Activated CD8-positive, alpha-beta T cell treated with anti-CD3 and anti-CD28 coated beads, Interleukin-2, amount 10 ng/mL, durations not matched to agents 7 days and 5 days (primary cell): ENCODE measurements around the gene CSNK1A1. TPM values are rescaled to one million over a fixed set of nuclear protein-coding genes. Genes with fewer than 3 reads are reported as not detected.
"Not testable (repeated sequence)": the region's sequence is repeated elsewhere in the genome, so short reads cannot be mapped to it uniquely, and the experiment has no call there.

Experiments
- ATAC-seq: fragments of 150-1000 bp; cut with Tn5 transposase; one replicate; pipeline ENCODE4 v1.10.0; 2021; ENCODE audit warnings: moderate library complexity
- CTCF ChIA-PET: fragments of 350-600 bp; sonication (Branson Sonifier 250); formaldehyde crosslinking; loops from one replicate; lab custom pipeline; 2021; ENCODE audit warnings: antibody characterized with exemption; lab: Charles Lee
- POLR2A ChIA-PET: fragments of 350-600 bp; sonication (Branson Sonifier 250); formaldehyde crosslinking; loops from one replicate; lab custom pipeline; 2021; ENCODE audit warnings: antibody characterized with exemption; lab: Charles Lee
- DNase-seq: peaks from one replicate; pipeline ENCODE4 v3.0.0-alpha.2; 2020
- H3K27ac Mint-ChIP-seq: one replicate; pipeline ENCODE4 v1.8.0; 2021; ENCODE audit warnings: mild to moderate bottlenecking, mixed read lengths
- H3K27me3 Mint-ChIP-seq: one replicate; pipeline ENCODE4 v1.8.0; 2021; ENCODE audit warnings: low read depth, mixed read lengths
- H3K36me3 Mint-ChIP-seq: one replicate; pipeline ENCODE4 v1.8.0; 2021; ENCODE audit warnings: low read depth, mixed read lengths
- H3K4me1 Mint-ChIP-seq: one replicate; pipeline ENCODE4 v1.8.0; 2021; ENCODE audit warnings: low read depth, mixed read lengths
- H3K4me3 Mint-ChIP-seq: one replicate; pipeline ENCODE4 v1.8.0; 2021; ENCODE audit warnings: mild to moderate bottlenecking, mixed read lengths
- H3K9me3 Mint-ChIP-seq: one replicate; pipeline ENCODE4 v1.8.0; 2022; ENCODE audit warnings: mixed read lengths; ENCODE audit not compliant: insufficient read depth
- total RNA-seq, 2 experiments: library from RNA; stranded (reverse); gene quantifications; one replicate each; pipeline ENCODE4 v1.2.3, GENCODE V29; 2021

Gene CSNK1A1
- total RNA-seq, 2 experiments from 2014 or later = 163 to 177 TPM

- peaks cover 57% of the 10 kb centered on the region for H3K36me3 Mint-ChIP-seq
- peak; percentile 64 for DNase-seq
- H3K4me3 Mint-ChIP-seq = peak overlapping the region; percentile 96
- no peak for ATAC-seq
- ChIA-PET POLR2A (interaction anchor here (0.9 to 3.7 kb wide), 10 partner anchors 13 to 204 kb away, joined by 3 to 26 read pairs (median 6); partner anchors contain the start of genes GRPEL2 and PCYOX1L), CTCF (interaction anchor here (0.8 to 3.1 kb wide), 9 partner anchors 12 to 169 kb away, joined by 3 to 20 read pairs (median 3); no protein-coding TSS in a partner anchor)
- H3K27ac Mint-ChIP-seq = peak overlapping the region; percentile 99
- no peaks in the 10 kb centered on the region for H3K27me3 Mint-ChIP-seq
- H3K9me3 Mint-ChIP-seq = no peaks in the 10 kb centered on the region
- H3K4me1 Mint-ChIP-seq = peaks cover 41% of the 10 kb centered on the region
Measured at GRCh38 chr5:149549461-149550267, 1.6 kb downstream of the CSNK1A1 start.

DNA sequence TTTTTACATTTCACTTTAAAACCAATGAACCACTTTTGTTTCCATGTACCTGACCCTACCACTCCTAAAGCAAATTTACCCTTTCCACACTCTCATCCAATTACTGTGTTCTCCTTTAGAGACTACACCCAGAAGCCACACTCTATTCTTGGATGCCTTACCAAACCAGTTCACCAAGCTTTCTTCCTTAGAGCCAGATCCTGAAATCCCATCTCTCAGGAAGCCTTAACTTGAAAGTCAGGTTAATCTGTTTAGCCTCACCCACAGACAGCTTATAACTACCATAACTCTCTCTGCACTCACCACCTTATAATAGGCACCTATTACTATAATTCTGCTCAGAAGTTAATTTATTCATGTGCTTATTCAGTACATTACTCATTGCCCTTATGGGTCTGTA is 4.3 kb downstream of the CSNK1A1 start:
- Mint-ChIP-seq H3K4me3 (peak overlapping the region; percentile 38), H3K27ac (peak overlapping the region; percentile 23), H3K4me1 (peaks cover 49% of the 10 kb centered on the region), H3K9me3 (no peaks in the 10 kb centered on the region), H3K27me3 (no peaks in the 10 kb centered on the region), H3K36me3 (peaks cover 74% of the 10 kb centered on the region)
- no peak for DNase-seq
- ATAC-seq = no peak
- CTCF ChIA-PET = no interaction called here
- POLR2A ChIA-PET = no interaction called here

GRCh38 chr5:149545327-149545726 is 5.9 kb downstream of the CSNK1A1 start:
- Mint-ChIP-seq H3K4me3 (no peak overlapping the region), H3K27me3 (no peaks in the 10 kb centered on the region), H3K9me3 (no peaks in the 10 kb centered on the region), H3K36me3 (peaks cover 75% of the 10 kb centered on the region), H3K27ac (no peak overlapping the region), H3K4me1 (peaks cover 52% of the 10 kb centered on the region)
- ATAC-seq = no peak
- no peak for DNase-seq
- ChIA-PET CTCF (interaction anchor here (1.0 to 1.7 kb wide), 3 partner anchors 17 to 19 kb away, joined by 3 to 5 read pairs (median 3); no protein-coding TSS in a partner anchor), POLR2A (no interaction called here)

DNA sequence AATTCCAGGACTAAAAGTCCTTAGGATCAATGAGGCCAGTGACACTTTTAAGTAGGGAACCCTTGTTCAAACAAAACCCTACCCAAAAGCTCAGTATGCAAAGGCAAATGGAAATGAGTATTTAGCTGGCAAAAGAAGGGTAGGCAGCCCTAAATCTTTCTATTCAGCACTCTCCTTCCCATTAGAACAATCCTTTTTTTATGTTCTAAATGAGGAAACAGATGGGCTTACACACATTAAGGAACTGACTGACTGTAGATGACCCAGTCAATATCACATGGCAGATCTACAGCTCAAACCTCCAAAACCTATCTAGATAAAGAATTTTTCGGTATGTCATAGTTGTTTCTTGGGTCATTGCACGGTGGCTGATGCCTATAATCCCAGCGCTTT is 7.2 kb downstream of the CSNK1A1 start:
- Mint-ChIP-seq H3K27me3 (no peaks in the 10 kb centered on the region), H3K4me1 (peaks cover 54% of the 10 kb centered on the region), H3K4me3 (no peak overlapping the region), H3K27ac (no peak overlapping the region), H3K36me3 (peaks cover 69% of the 10 kb centered on the region), H3K9me3 (no peaks in the 10 kb centered on the region)
- DNase-seq (no peak), ATAC-seq (no peak)
- ChIA-PET CTCF (interaction anchor here (1.2 to 1.7 kb wide), 3 partner anchors 12 to 21 kb away, joined by 3 to 7 read pairs (median 5); no protein-coding TSS in a partner anchor), POLR2A (interaction anchor here (1.0 kb wide), 1 partner anchor 22 kb away, joined by 3 read pairs; no protein-coding TSS in a partner anchor)

DNA sequence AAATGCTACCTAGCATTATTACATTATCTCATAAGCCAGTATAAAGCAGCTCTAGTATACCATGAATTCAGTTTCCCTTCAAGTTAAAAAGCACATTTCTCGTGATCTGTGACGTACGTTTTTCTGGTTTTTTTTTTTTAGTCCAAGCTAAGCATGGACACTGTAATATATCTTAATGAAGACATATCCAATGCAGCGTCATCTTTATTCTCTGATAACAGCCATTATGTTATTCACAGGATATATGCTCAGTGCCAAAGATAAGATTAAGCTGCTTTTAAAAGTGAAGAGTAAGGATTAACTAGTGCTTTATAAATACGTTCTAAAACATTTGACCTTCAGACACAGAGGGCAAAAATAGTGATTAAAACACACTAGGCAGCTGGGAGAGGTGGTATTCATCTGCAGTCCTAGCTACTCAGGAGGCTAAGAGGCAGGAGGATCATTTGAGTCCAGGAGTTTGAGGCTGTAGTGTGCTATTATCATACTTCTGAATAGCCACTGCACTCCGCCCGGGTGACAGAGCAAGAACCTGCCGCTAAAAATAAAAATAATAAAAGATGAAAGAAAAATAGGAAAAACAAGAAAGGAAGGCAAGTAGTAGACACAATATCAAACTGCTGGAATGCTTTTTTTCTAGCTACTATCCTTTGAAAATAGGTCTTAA is 7.7 kb downstream of the CSNK1A1 start:
- ChIA-PET CTCF (interaction anchor here (0.8 to 1.7 kb wide), 4 partner anchors 8 to 21 kb away, joined by 3 to 7 read pairs (median 4); partner anchors contain the start of gene CSNK1A1), POLR2A (interaction anchor here (1.0 kb wide), 3 partner anchors 8 to 22 kb away, joined by 3 to 6 read pairs (median 5); partner anchors contain the start of gene CSNK1A1)
- H3K27ac Mint-ChIP-seq = no peak overlapping the region
- no peak for ATAC-seq
- H3K36me3 Mint-ChIP-seq = peaks cover 65% of the 10 kb centered on the region
- H3K4me1 Mint-ChIP-seq = peaks cover 49% of the 10 kb centered on the region
- no peak for DNase-seq
- H3K27me3 Mint-ChIP-seq = no peaks in the 10 kb centered on the region
- no peaks in the 10 kb centered on the region for H3K9me3 Mint-ChIP-seq
- H3K4me3 Mint-ChIP-seq = no peak overlapping the region

DNA sequence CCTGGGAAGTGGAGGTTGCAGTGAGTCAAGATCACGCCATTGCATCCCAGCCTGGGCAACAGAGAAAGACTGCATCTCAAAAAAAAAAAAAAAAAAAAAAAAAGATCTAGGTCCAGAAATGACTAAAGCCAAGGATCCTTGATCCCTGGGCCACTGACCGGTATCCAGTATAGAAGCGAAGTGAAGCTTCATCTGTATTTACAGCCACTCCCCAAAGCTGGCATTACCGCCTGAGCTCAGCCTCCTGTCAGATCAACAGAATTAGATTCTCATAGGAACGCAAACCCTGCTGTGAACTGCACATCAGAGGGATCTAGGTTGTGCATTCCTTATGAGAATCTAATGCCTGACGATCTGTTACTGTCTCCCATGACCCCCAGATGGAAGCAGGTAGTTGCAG is 9.3 kb downstream of the CSNK1A1 start:
- H3K27me3 Mint-ChIP-seq = no peaks in the 10 kb centered on the region
- CTCF ChIA-PET = interaction anchor here (1.5 kb wide), 1 partner anchor 10 kb away, joined by 4 read pairs; the partner anchor contains the start of gene CSNK1A1
- peaks cover 61% of the 10 kb centered on the region for H3K36me3 Mint-ChIP-seq
- no peak for DNase-seq
- no peak overlapping the region for H3K4me3 Mint-ChIP-seq
- POLR2A ChIA-PET = interaction anchor here (0.6 to 1.6 kb wide), 3 partner anchors 15 to 189 kb away, joined by 3 to 4 read pairs (median 3); no protein-coding TSS in a partner anchor
- no peak for ATAC-seq
- no peak overlapping the region for H3K27ac Mint-ChIP-seq
- no peaks in the 10 kb centered on the region for H3K9me3 Mint-ChIP-seq
- H3K4me1 Mint-ChIP-seq = peaks cover 40% of the 10 kb centered on the region

- no peak for DNase-seq
- Mint-ChIP-seq H3K9me3 (no peaks in the 10 kb centered on the region), H3K27ac (no peak overlapping the region), H3K4me3 (no peak overlapping the region), H3K4me1 (peaks cover 35% of the 10 kb centered on the region), H3K36me3 (peaks cover 57% of the 10 kb centered on the region), H3K27me3 (no peaks in the 10 kb centered on the region)
- ATAC-seq = no peak
- POLR2A ChIA-PET = no interaction called here
- CTCF ChIA-PET = no interaction called here
Measured at GRCh38 chr5:149540089-149540488, 11.2 kb downstream of the CSNK1A1 start.

DNA sequence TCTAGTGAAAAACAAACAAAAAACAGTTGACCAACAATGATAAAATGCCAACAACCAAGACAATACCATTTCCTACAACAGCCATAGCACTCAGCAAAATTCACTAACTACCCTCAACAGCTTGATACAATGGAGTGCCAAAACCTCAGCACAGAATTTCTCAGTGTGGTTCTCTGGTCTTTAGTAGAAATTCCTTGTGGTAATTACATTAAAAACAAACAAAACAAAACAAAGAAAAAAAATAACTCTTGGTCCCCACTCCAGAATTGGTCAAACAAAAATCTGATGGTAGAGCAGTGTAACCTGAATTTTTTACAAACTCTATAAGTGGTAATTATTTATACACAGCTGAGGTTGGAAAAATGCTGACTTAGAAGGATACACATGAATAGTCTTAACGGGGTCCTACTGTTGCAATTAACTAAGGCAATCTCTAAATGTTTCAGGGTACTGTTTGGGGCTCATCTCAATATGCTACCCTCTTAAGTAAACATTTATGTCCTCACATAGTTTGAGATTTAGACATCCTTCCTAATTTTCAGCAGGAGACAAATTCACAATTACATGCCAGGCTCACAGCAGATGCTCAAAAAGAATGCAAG is 13.8 kb downstream of the CSNK1A1 start:
- CTCF ChIA-PET = interaction anchor here (1.2 kb wide), 1 partner anchor 14 kb away, joined by 3 read pairs; the partner anchor contains the start of gene CSNK1A1
- DNase-seq (no peak), ATAC-seq (no peak)
- Mint-ChIP-seq H3K4me3 (no peak overlapping the region), H3K27me3 (no peaks in the 10 kb centered on the region), H3K9me3 (no peaks in the 10 kb centered on the region), H3K36me3 (peaks cover 57% of the 10 kb centered on the region), H3K27ac (no peak overlapping the region), H3K4me1 (peaks cover 42% of the 10 kb centered on the region)
- POLR2A ChIA-PET = interaction anchor here (2.7 kb wide), 1 partner anchor 13 kb away, joined by 11 read pairs; the partner anchor contains the start of gene CSNK1A1

GRCh38 chr5:149535787-149536186 is 15.5 kb downstream of the CSNK1A1 start:
- H3K9me3 Mint-ChIP-seq, DNase-seq, CTCF ChIA-PET, ATAC-seq, H3K27me3 Mint-ChIP-seq, H3K4me3 Mint-ChIP-seq, H3K27ac Mint-ChIP-seq: not testable (repeated sequence)
- peaks cover 52% of the 10 kb centered on the region for H3K36me3 Mint-ChIP-seq
- POLR2A ChIA-PET = interaction anchor here (0.7 to 2.7 kb wide), 3 partner anchors 9 to 321 kb away, joined by 3 to 11 read pairs (median 3); partner anchors contain the start of gene CSNK1A1
- peaks cover 36% of the 10 kb centered on the region for H3K4me1 Mint-ChIP-seq

- CTCF ChIA-PET = interaction anchor here (0.7 to 0.9 kb wide), 2 partner anchors 17 to 373 kb away, joined by 3 read pairs; no protein-coding TSS in a partner anchor
- DNase-seq = no peak
- Mint-ChIP-seq H3K4me3 (no peak overlapping the region), H3K27ac (no peak overlapping the region), H3K27me3 (no peaks in the 10 kb centered on the region), H3K9me3 (no peaks in the 10 kb centered on the region), H3K36me3 (peaks cover 43% of the 10 kb centered on the region), H3K4me1 (peaks cover 40% of the 10 kb centered on the region)
- no peak for ATAC-seq
- POLR2A ChIA-PET = interaction anchor here (0.5 kb wide), 1 partner anchor 289 kb away, joined by 3 read pairs; no protein-coding TSS in a partner anchor
Measured at GRCh38 chr5:149532413-149532812, 18.8 kb downstream of the CSNK1A1 start.

- Mint-ChIP-seq H3K4me1 (peaks cover 39% of the 10 kb centered on the region), H3K4me3 (no peak overlapping the region), H3K27me3 (no peaks in the 10 kb centered on the region), H3K9me3 (no peaks in the 10 kb centered on the region), H3K36me3 (peaks cover 36% of the 10 kb centered on the region), H3K27ac (no peak overlapping the region)
- ATAC-seq (no peak), DNase-seq (no peak)
- ChIA-PET POLR2A (no interaction called here), CTCF (no interaction called here)
Measured at GRCh38 chr5:149529463-149529862, 21.8 kb downstream of the CSNK1A1 start.
